ENCODE data around the gene HSPA12A.

HSPA12A gene, protein sequence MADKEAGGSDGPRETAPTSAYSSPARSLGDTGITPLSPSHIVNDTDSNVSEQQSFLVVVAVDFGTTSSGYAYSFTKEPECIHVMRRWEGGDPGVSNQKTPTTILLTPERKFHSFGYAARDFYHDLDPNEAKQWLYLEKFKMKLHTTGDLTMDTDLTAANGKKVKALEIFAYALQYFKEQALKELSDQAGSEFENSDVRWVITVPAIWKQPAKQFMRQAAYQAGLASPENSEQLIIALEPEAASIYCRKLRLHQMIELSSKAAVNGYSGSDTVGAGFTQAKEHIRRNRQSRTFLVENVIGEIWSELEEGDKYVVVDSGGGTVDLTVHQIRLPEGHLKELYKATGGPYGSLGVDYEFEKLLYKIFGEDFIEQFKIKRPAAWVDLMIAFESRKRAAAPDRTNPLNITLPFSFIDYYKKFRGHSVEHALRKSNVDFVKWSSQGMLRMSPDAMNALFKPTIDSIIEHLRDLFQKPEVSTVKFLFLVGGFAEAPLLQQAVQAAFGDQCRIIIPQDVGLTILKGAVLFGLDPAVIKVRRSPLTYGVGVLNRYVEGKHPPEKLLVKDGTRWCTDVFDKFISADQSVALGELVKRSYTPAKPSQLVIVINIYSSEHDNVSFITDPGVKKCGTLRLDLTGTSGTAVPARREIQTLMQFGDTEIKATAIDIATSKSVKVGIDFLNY

DNA sequence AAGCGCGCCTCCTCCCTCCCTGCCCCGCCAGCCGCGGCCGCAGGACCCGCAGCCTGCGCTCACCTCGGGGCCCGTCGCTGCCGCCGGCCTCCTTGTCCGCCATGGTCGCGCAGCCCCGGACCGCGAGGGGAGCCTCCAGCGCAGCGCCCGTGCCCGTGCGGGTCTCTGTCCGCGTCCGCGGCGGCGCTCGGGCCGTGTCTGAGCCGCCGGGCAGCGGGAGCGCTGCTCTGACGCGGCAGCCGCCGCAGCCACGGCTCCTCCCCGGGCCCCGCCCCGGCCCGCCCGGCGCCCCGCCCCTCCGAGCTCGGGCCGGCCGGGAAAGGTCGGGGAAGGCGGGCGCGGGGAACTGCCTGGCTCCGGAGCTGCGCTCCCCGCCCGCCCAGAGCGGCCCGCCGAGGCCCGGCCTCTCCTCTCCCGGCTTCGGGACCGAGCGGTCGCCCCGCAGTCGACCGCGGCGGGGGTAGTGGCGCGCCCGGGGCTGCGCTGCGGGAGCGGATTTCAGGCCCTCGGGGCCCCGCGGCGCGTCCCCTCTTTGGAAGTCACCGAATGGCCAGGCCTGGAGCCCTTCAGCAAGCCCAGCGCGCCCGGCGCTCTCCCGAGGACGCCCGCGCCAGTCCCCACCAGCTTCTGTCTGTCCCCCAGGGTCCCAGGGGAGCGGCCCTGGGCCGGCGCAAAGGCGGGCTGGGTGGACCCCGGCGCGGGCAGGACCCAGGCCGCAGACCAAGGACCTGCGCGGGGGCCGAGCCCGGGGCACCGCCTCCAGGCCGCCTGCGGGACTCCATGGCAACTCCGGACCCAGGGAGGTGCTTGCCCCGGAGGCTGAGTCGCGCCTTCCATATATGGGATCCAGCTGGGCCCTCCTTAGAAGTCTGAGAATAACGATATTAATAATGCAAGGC lies at the start of gene HSPA12A:
TSS of gene HSPA12A (minus strand) at position 200 of the 899 bp plus-strand sequence. CDS start at position 103, 97 bp downstream.
- DNase-seq, result peak; percentile 46 to 69

DNA sequence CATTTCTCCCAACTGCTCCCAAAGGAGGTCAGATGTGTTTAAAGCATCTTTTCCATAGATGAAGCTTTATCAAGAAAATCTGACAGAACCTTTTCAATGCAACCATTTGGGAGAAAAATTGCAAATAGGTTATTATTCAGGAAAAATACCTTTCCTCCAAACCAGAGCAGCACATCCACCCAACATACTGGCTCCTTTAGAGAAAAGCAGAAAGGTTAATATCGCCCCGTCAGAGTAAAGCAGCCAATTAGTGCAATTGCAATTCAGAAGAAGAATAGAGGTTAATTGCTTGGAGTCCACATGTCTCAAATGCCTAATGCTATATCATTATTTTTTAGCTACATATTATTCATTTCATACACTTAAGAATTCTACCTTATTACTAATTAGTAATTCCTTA lies 48.9 kb upstream of the HSPA12A start:
- DNase-seq, result no peak

DNA sequence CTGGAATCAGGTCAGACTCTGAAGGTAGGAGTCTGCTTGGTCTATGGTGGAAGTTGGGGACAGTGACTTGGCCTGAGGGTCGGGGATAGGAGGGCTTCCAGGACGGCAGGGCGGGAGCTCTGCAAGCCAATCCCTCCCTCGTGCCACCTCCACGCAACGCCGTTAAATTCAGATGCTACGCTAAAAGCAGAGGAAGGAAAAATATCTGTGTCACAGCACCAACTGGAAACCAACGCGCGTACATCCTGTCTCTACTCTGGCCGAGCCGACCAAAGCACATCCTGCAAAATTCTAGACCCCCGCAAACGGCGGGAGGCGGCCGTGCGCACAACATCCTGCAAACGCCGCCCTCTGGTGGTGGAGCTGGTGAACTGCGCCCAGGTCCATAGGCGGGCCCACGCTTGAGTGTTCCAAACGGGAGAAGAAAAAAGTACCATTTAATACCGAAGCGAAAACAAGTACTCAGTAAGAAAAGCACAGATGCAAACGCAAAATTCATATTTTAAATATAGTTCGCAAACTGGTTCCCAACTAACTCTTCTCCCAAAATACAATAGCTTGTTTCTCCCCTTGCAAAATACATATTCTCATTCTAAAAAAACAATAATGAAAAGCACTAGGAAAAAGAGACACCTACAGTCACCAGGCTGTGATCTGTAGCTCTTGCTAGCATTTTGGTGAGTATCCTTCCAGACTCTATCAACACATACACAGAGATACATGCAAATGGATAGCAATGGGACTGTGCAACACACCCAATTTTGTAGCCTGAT lies 45.7 kb upstream of the HSPA12A start:
- peak; percentile 19 to 71 for DNase-seq

DNA sequence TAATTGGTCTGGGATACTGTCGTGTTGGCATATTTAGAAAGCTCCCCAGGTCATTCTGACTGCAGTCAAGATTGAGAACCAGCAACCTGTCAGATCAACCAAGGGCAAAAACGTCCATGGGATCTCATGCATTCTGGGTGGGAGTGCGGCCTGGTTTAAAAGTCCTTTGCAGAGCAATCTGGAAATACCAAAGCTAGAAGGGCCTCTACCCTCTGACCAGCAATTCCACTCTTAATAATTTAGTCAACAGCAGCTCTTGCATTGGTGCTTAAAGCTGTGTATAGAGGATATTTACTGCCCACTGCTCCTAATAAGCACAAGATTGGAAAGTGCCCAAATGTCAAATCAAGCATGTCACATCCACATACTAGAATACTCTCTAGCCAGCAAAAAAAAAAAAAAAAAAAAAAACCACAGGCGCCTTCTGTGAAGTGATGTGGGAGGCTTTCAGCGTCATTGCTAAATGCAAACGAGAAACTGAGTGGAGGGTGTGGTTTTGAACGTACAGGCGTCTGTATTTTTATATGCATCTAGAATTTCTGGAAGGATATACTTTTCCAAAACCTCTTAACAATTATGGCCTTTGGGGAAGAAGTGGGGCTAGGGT lies 44.8 kb upstream of the HSPA12A start:
- DNase-seq, result no peak

DNA sequence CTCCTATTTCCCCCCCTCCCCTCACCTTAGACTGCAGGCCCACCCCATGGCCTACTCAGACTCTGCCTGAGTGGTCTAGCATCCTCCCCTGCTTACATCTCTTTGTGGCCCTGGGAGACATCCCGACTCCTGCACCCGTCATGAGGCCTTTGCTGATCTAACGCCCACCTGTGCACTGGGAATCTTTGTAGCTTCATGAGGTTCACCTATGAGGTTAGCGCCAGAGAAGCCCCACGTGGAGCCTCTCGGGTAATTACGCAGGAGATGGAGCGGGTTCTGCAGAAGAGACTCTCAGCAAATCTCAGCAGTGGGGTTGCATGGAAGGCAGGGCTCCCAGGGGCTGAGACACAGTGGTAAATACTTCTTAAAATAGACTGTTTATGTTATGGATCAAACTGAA lies 43.5 kb upstream of the HSPA12A start:
- no peak for DNase-seq

DNA sequence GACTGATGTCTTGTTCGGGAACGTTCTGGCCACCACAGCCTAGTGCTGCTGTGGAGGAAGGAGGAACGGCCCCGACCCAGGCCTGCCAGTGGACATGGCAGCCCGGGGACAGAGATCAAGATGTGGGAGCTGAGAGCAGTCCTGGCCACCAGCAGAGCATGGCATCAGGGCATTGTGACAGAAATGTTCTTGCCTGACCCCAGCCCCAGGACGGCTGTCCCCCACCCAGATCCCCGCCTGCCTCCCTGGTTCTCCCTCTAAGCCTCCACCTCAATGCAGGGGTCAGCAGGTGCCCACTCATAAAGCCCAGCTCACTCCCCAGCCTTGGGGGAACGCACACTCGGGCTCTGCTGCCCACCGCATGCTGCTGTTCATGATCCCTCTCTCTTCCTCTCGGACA lies 42.9 kb upstream of the HSPA12A start:
- DNase-seq, result no peak

DNA sequence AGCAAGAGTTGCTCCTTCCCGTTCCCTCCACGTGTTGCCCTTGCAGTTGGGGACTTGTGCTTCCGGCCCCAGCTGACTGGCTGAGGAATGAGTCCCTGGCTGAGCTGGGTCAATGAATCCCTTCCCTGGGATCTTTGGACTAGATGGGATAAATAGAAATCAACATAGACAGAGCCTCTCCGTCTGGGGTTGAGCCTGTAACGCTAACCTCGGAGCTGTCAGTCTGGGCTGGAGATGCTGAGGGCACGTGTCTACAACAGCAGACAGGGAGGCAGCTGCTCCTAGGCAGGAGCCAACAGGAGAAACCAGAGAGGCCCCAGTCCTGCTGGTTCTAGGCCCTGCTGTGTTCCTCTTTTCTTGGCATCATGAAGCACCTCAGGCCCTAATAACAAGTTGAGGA lies 42.3 kb upstream of the HSPA12A start:
- DNase-seq, result no peak

DNA sequence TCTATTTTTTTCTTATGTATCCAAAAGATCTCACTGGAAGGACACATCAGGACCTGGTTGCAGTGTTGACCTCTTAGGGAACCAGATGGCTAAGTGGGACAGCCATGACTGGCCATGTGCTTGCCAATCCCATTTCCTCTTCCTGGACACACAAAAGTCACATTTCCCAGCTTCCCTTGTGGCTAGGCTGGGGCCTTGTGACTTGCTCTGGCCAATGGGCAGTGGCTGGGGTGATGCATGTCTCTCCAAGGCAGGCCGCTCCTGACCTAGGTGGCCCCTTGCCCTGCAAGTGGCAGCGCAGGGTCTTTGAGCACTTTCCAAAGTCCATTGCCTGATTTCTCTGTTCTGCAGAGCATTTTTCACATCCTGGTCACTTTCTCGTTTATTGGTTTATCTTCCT lies 41.7 kb upstream of the HSPA12A start:
- no peak for DNase-seq

DNA sequence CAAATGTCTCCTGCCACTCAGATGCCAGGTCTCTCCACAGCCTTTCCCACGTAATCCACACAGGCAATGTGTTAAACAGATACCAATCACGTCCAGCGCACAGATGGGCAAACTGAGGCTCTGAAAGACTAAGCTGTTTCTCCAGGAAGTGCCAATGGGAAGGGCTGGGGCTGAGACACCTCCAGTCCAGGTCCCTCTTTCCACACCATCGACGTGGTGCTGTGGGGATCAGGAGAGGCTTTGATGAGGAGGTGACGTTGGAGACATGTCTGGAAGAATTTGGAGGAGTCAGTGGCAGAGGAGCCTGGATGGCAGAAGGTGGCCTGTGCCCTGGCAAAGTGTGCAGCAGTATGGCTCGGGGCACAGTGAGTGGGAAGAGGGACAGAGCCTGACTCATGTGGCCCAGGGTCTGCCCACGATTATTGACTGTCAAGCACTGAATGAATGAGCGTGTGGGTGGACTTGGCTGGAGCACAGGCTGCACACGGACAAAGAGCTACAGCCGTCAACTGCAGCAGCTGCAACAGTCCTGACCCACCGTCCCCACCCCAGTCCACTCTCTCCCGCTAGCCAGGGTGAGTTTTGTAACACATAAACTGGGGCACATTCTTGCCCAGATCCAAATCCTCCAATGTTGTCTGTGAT lies 40.8 kb upstream of the HSPA12A start:
- peak in 1 of 2 donors; percentile 31 for DNase-seq

DNA sequence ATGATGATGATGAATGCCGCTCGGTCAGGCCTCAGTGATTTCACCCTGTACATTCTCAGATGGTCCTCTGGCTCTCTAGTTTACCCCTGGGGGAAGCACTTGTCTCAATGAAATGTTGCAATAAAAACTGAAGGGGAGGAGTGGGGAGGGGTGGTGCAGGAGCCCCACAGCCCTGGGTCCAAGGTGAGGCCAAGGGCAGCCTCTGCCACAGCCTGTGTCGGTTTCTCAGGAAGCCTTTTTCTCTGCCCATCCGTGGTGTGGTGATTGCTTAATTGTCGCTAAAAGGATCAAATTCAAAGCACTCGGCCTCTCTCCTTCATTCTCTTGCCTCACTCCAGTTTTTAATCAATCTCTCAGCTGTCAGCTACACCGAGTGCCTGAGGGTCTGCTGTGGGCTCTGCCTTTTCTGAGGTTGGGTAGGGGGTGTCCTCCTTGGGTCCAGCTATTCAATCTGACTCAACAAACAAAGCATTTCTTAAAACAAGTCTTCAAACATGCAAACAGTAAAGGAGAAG lies 39.1 kb upstream of the HSPA12A start:
- DNase-seq, result no peak

DNA sequence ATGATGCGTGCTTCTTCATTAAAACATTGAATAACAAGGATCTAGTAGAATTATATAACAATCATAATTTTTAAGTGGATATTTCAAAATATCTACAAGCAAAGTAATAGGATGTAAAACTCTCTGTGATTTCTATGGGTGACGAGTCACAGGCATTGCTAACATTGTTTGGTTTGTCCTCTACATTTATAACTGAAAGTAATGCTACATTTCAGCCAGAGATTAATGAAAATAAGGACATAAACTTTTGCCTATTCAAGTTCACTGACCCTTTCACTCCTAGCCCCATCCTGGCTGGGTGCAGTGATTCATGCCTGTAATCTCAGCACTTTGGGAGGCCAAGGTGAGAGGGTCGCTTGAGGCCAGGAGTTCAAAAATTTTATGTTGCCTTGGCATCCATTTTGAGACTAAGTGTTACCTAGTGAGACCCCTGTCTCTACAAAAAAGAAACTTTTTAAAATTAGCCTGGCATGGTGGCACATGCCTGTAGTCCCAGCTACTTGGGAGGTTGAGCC lies 38.4 kb upstream of the HSPA12A start:
- DNase-seq, result no peak

DNA sequence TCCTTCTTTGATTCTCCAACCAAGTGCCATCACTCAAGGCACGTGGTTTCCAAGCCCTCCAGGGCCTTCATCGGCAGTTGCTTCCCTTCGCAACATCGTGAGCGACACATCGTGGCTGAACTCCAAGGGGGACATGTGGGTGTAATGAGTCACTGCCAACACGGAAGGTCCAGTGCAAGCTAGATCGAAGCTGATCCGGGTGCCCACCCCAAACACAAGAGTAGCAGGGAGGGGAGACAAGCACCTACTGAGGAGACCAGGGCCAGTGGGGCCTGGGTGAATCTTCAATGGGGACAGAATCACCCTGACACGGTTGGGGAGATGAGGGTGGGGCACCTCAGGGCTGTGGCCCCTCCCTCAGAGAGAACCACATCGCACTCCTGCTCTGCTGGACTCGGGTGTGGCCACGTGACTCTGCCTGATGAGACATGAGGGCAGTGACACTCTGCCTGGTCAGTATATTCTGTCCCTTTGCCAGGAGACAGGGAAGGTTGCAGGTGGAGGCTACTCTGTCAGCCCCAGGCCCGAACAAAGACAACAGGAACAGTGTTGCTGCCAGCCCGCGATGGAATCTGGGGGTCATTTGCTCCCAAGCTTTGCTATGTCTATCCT lies 36.8 kb upstream of the HSPA12A start:
- no peak for DNase-seq

DNA sequence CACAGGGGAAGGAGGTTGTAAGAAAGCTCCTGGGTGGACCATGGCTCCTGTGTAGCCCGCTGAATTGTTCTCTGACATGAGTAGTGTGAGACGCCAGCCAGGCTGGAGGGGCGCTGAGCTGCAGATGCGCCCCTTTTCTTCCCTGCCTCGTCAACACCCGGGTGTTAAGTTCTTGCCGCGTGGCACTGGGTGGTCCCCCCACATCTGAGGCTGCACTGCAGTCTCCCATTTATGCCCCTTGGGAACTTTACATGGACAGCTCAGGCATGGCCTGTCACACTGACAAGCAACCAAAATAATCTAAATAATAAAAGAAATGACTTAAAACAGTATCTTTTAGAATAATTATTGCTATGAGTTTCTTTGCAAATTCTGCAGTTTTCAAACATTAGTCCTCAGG lies 34.6 kb upstream of the HSPA12A start:
- no peak for DNase-seq

DNA sequence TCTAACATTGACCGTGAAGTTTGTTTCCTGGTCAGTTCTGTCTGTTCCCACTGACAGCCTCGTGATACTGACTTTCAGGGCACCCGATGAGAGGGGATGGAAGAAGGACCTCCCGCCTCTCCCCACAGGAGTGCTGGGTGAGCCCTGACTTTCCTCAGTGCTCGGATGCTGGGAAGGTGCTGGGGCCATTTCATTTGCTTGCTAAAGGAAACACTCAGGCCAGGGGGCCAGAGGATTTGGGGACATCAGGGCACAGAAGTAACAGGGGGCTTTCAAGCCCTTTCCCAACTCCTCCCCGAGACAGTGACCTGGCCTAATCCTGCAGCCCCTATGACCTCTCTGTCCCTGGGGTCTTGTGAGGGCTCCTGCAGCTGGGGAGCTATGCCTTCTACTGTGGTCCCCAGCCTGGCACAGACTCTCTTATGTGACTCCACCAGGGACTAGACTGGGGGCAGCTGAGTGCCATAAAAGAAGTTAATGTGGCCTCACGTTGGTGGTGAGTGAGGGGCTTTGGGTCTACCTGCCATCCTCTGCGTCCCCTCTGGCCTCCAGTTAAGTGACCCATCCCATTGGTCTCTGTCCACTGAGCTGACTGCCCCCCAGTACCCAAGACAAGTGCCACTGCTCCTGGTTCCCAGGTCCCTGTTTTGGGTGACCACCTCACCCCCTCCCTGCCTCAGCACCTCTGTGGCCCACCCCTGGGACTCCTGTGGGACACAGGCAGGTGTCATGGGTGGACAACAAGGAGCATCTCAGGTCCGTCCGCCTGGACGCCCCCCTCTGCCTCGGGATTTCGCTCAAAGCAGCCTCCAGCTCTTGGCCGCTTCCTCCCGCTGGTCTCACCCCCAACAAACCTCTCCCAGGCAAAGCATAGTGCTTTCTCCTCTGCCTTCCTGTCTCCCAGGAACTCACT lies 33.4 kb upstream of the HSPA12A start:
- DNase-seq, result no peak

DNA sequence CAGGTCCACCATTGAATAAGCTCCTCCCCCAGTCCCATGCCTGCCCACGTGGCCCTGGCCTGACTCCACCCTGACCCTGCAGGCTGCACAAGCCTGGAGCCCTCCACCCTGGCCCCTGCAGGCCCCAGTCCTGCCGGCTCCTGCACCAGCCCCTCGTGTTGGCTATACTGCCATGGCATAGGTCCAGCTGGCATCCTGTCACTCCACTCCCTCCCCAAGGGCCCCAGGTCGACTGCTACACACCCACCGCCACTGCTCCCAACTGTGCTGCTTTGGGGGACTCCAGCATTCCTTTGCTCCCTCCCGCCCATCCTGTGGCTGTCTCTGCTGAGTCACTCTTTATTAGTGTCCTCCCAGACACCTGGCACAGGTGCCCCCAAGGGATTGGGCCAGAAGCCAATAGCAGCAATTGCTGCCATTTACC lies 32.4 kb upstream of the HSPA12A start:
- no peak for DNase-seq

DNA sequence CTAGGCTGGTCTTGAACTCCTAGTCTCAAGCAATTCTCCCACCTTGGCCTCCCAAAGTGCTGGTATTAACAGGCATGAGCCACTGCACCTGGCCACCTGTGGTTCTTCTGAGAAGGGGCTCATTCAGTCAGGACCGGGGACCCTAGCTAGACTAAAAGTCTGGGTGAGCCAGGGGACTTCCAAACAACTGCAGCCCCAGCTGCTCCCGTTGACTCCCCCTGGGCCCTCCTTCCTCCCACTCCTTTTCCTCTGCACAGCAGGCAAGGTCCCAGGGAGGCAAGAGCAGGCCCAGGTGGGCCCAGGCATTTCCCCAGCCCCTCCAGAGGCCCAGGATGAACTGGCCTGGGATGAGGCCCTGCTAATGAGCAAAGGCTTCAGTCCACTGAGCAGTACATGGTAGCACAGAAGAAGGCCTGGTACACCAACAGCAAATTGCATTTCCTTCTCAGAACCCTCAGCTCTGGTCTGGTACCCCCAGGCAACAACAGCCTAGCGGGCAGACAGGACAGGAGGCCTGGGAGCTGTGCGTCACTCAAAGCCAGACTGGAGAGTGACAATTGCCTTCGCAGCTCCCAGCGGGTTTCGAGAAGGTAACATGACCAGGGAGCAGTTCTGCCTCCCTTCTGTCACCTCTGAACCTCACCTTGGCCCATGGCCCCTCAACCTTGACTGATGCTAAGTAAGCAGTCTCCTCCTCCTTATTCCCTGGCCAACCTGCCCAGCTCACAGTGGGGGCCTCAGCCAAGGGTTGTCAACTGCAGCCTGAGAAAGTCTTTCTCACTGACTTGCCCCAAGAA lies 30.7 kb upstream of the HSPA12A start:
- no peak for DNase-seq

DNA sequence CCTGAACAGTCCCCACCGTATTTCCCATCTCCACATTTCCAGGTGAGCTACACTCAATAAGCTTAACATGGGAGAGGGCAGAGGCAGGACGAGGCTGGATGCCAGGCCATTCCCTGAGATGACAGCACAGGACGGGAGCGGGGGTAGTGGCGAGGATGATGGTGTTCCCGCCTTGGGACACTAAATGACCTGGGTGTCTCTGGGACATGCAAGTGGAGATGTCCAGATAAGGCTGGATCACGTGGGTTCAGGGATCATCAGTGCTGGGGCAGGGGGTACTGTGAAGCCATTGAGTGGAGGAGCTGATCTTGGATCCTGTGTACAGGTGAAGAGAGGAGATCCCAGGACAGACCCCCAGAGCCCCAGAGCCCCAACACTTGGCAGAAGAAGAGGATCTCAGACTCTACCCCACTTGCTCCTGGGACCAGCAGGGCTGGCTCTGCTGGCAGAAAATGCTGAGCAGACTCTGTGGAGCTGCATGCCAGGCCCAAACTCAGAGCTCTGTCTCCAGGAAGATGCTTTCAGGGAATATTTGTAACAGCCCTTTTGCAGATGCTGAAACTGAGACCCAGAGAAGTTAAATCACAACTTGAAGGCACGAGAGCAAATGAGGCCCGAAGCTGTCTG lies 29.7 kb upstream of the HSPA12A start:
- DNase-seq, result no peak

All from inflammatory macrophage treated with lipopolysaccharide for 1 hour (primary cell).